H1 (cell line): ENCODE data around the gene CORO6. TPM values are rescaled to one million over a fixed set of nuclear protein-coding genes. Genes with fewer than 3 reads are reported as not detected.

ENCODE experiments used
- JUND ChIP-seq: IDR thresholded peaks from 2 replicates; pipeline ENCODE4 v1.6.1; 2011; ENCODE audit warnings: mild to moderate bottlenecking, improper control_type of control experiment, low read length
- MAFK ChIP-seq: IDR thresholded peaks from 2 replicates; pipeline ENCODE4 v1.6.1; 2012; ENCODE audit warnings: low read depth, mild to moderate bottlenecking, improper control_type of control experiment, low read length
- RAD21 ChIP-seq, 2 experiments: IDR thresholded peaks in 1 of 2; conservative IDR thresholded peaks in 1 of 2; 2 replicates each; pipeline ENCODE4 v1.6.1; 2011; ENCODE audit warnings: low read depth in 2 of 2, low read length in 2 of 2, improper control_type of control experiment in 1 of 2, inconsistent platforms in 1 of 2, mild to moderate bottlenecking in 1 of 2, moderate library complexity in 1 of 2
- polyA plus RNA-seq, 7 experiments: library from polyadenylated mRNA; depleted of rRNA in 3 of 7; stranded (reverse) in 5 of 7; unstranded in 2 of 7; fragments of >200 nt in 5 of 7; fragments of 200-250 nt in 2 of 7; gene quantifications; 1 replicate in 5 of 7; 2 replicates in 1 of 7; 4 replicates in 1 of 7; pipeline versions ENCODE4 v1.2.1 to v1.2.3, GENCODE V29; 2011 to 2013; ENCODE audit warnings: missing spikeins in 2 of 7, mixed read lengths in 2 of 7
- total RNA-seq: library from RNA; stranded (reverse); fragmentation: NEBNext Ultra II Directional; extraction: Animal tissue kit (Norgen Biotek cat#: 25700); gene quantifications from 2 replicates; pipeline ENCODE4 v1.2.1, GENCODE V29; 2021
- TF ChIP-seq, protein P1 (sequence below): IDR thresholded peaks from 2 replicates; pipeline ENCODE4 v1.6.1; 2012; ENCODE audit warnings: low read length, inconsistent platforms

CORO6 gene
- total and polyA plus RNA-seq, 2 of the 8 experiments (the other 6 are each of a cell fraction or from before 2014, with no cell fraction given): 2.5 to 8.6 TPM

GRCh38 chr17:29582254-29582765, 40.4 kb downstream of the CORO6 start (continued):
- TF ChIP-seq MAFK (no peak), JUND (no peak), RAD21 (IDR thresholded peaks at IDR 0.05 in 1 of 2, conservative IDR thresholded peaks at IDR 0.05 in 1 of 2; ENCODE audit: low read depth in 2 of 2, low read length in 2 of 2) (no peak)
- TF ChIP-seq, protein P1, sequence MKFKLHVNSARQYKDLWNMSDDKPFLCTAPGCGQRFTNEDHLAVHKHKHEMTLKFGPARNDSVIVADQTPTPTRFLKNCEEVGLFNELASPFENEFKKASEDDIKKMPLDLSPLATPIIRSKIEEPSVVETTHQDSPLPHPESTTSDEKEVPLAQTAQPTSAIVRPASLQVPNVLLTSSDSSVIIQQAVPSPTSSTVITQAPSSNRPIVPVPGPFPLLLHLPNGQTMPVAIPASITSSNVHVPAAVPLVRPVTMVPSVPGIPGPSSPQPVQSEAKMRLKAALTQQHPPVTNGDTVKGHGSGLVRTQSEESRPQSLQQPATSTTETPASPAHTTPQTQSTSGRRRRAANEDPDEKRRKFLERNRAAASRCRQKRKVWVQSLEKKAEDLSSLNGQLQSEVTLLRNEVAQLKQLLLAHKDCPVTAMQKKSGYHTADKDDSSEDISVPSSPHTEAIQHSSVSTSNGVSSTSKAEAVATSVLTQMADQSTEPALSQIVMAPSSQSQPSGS: no peak
